HepG2 (cell line): ENCODE measurements around the gene ZFHX3. TPM values are rescaled to one million over a fixed set of nuclear protein-coding genes. Genes with fewer than 3 reads are reported as not detected.

Experiments
- ATAC-seq: fragments of 200-7000 bp; cut with Tn5 transposase; 3 replicates; pipeline ENCODE4 v1.9.1; 2020; ENCODE audit warnings: mild to moderate bottlenecking, moderate library complexity
- BruUV-seq: library from RNA; stranded (reverse); fragments of 400-500 nt; replicated peaks from 2 replicates; lab custom pipeline; 2021; lab: Mats Ljungman, UMichigan
- CTCF ChIA-PET: fragments of 300-600 bp; formaldehyde crosslinking; extraction: SDS; loops from one replicate; lab custom pipeline; 2021; ENCODE audit warnings: low total read pairs, inconsistent platforms, low intra/inter-chr PET ratio; lab: Yijun Ruan, JAX
- POLR2A ChIA-PET: fragments of 350-600 bp; sonication (Branson Sonifier 250); formaldehyde crosslinking; loops from one replicate; lab custom pipeline; 2020; ENCODE audit warnings: antibody characterized with exemption, inconsistent platforms; lab: Yijun Ruan, JAX
- DNase-seq: peaks from one replicate; pipeline ENCODE4 v3.0.0-alpha.2; 2015; ENCODE audit warnings: low spot score
- FAIRE-seq: peaks from 3 replicates; lab custom pipeline; 2011; peaks lifted over from hg19 to GRCh38; lab: Jason Lieb, UNC
- H2AFZ ChIP-seq: one replicate; pipeline ENCODE4 v1.6.1; 2011; ENCODE audit warnings: low read length, inconsistent platforms
- H3K27ac ChIP-seq: fragments of 300-600 bp; 3 replicates; pipeline ENCODE4 v1.8.0; 2011; ENCODE audit warnings: mixed run types, mild to moderate bottlenecking, mixed read lengths, low read length, inconsistent platforms; ENCODE audit not compliant: insufficient read depth; ENCODE audit errors: extremely low read length
- H3K27me3 ChIP-seq, 2 experiments: fragments of 200-600 bp in 1 of 2; 2 replicates in 1 of 2; 3 replicates in 1 of 2; pipeline versions ENCODE4 v1.6.0 to v1.8.0; 2011; ENCODE audit warnings: low read length in 2 of 2, mild to moderate bottlenecking in 2 of 2, moderate library complexity in 2 of 2, inconsistent platforms in 1 of 2; ENCODE audit not compliant: insufficient read depth in 2 of 2, control insufficient read depth in 1 of 2
- H3K36me3 ChIP-seq, 2 experiments: fragments of 200-600 bp in 1 of 2; replicated peaks in 1 of 2; 2 replicates in 1 of 2; 3 replicates in 1 of 2; pipeline versions ENCODE4 v1.5.1 to v1.8.0; 2011; ENCODE audit warnings: low read length in 2 of 2, inconsistent platforms in 1 of 2; ENCODE audit not compliant: insufficient read depth in 2 of 2, control insufficient read depth in 1 of 2
- H3K4me1 ChIP-seq: 2 replicates; pipeline ENCODE4 v1.5.1; 2012; ENCODE audit warnings: low read length, inconsistent platforms; ENCODE audit not compliant: insufficient read depth
- H3K4me2 ChIP-seq: 2 replicates; pipeline ENCODE4 v1.6.0; 2011; ENCODE audit warnings: low read depth, low read length, inconsistent platforms
- H3K4me3 ChIP-seq, 3 experiments: fragments of 200-600 bp in 1 of 3; sonication (generic), shearing (Covaris generic) in 1 of 3; replicated peaks in 1 of 3; 2 replicates each; pipeline ENCODE4 v1.5.1; 2011 to 2016; ENCODE audit warnings: low read length in 3 of 3, inconsistent platforms in 2 of 3, low read depth in 2 of 3, mild to moderate bottlenecking in 2 of 3, control low read depth in 1 of 3, mixed read lengths in 1 of 3; ENCODE audit not compliant: insufficient read depth in 1 of 3
- H3K79me2 ChIP-seq: one replicate; pipeline ENCODE4 v1.6.1; 2011; ENCODE audit warnings: low read length, inconsistent platforms; ENCODE audit not compliant: insufficient read depth
- H3K9ac ChIP-seq: 2 replicates; pipeline ENCODE4 v1.6.0; 2011; ENCODE audit warnings: mild to moderate bottlenecking, low read depth, low read length, inconsistent platforms; ENCODE audit not compliant: insufficient read depth
- H3K9me3 ChIP-seq: 2 replicates; pipeline ENCODE4 v1.5.1; 2012; ENCODE audit warnings: mild to moderate bottlenecking, low read length
- H4K20me1 ChIP-seq: 2 replicates; pipeline ENCODE4 v1.6.0; 2011; ENCODE audit warnings: inconsistent platforms, mild to moderate bottlenecking, low read length, moderate library complexity; ENCODE audit not compliant: insufficient read depth
- MYNN ChIP-seq: sonication (generic); formaldehyde crosslinking; IDR thresholded peaks from 2 replicates; pipeline ENCODE4 v1.4.0; 2020; ENCODE audit warnings: mild to moderate bottlenecking, low read depth, missing genetic modification reagents
- NFE2L2 ChIP-seq: fragments of 150-350 bp; IDR thresholded peaks from 2 replicates; pipeline ENCODE4 v1.6.1; 2014; ENCODE audit warnings: low read length
- RAD21 ChIP-seq: fragments of 450-650 bp; formaldehyde crosslinking; IDR thresholded peaks from 2 replicates; pipeline ENCODE4 v1.5.0; 2020; ENCODE audit warnings: mild to moderate bottlenecking
- RELA ChIP-seq: sonication (generic); formaldehyde crosslinking; IDR thresholded peaks from 2 replicates; pipeline ENCODE4 v1.4.0; 2020; ENCODE audit warnings: missing genetic modification reagents
- THAP11 ChIP-seq: IDR thresholded peaks from 2 replicates; pipeline ENCODE4 v1.6.1; 2016; ENCODE audit warnings: missing biosample characterization, missing genetic modification reagents
- TOE1 ChIP-seq: sonication (generic); formaldehyde crosslinking; IDR thresholded peaks from 2 replicates; pipeline ENCODE4 v1.4.0; 2020; ENCODE audit warnings: mild to moderate bottlenecking, missing genetic modification reagents
- ZFP36L1 ChIP-seq: sonication (generic); formaldehyde crosslinking; IDR thresholded peaks from 2 replicates; pipeline ENCODE4 v1.8.0; 2022; ENCODE audit warnings: mild to moderate bottlenecking, missing genetic modification reagents, moderate library complexity
- ZFP36L2 ChIP-seq: sonication (generic); formaldehyde crosslinking; IDR thresholded peaks from 2 replicates; pipeline ENCODE4 v1.4.0; 2020; ENCODE audit warnings: missing genetic modification reagents
- ZNF10 ChIP-seq: sonication (generic); formaldehyde crosslinking; IDR thresholded peaks from 2 replicates; pipeline ENCODE4 v1.4.0; 2020; ENCODE audit warnings: mild to moderate bottlenecking, low read depth, missing genetic modification reagents, borderline replicate concordance
- ZNF766 ChIP-seq: sonication (generic); formaldehyde crosslinking; IDR thresholded peaks from 2 replicates; pipeline ENCODE4 v1.5.0; 2020; ENCODE audit warnings: missing genetic modification reagents, borderline replicate concordance
- ZNF782 ChIP-seq: sonication (generic); formaldehyde crosslinking; IDR thresholded peaks from 2 replicates; pipeline ENCODE4 v1.4.0; 2020; ENCODE audit warnings: missing genetic modification reagents, mild to moderate bottlenecking, borderline replicate concordance
- ZNF790 ChIP-seq: sonication (generic); formaldehyde crosslinking; IDR thresholded peaks from 2 replicates; pipeline ENCODE4 v1.8.0; 2022; ENCODE audit warnings: missing genetic modification reagents, mild to moderate bottlenecking, borderline replicate concordance
- WGBS: methylation state at CpG from one replicate; pipeline ENCODE4 v1.1.6; 2017; ENCODE audit warnings: low lambda C conversion rate; 5-methylcytosine and 5-hydroxymethylcytosine counted together
- in situ Hi-C: cut with HindIII; loops from 2 replicates; pipeline ENCODE4 v1.10.0; 2017; ENCODE audit warnings: low pct_unique_long_range_greater_than_20kb; ENCODE audit not compliant: extremely low pct_ligation_motif_present
- intact Hi-C: fragments of 100-400 bp; cut with micrococcal nuclease; formaldehyde crosslinking; loops from one replicate; pipeline ENCODE4 v1.10.0; 2022; ENCODE audit not compliant: unreplicated experiment
- polyA plus RNA-seq, 8 experiments: library from polyadenylated mRNA; depleted of rRNA in 3 of 8; stranded (reverse) in 7 of 8; unstranded in 1 of 8; fragments of >200 nt; fragmentation: Illumina TruSeq in 4 of 8; extraction: Trizol in 4 of 8; gene quantifications; 2 replicates each; pipeline versions ENCODE4 v1.2.1 to v1.2.3, GENCODE V29; 2011 to 2016; ENCODE audit warnings: low read depth in 4 of 8, missing spikeins in 1 of 8, mixed read lengths in 1 of 8; ENCODE audit not compliant: insufficient read depth in 1 of 8
- total RNA-seq, 5 experiments: library from RNA; depleted of rRNA; stranded (reverse); fragments of >200 nt; fragmentation: Illumina TruSeq; extraction: Trizol; gene quantifications; 2 replicates each; pipeline ENCODE4 v1.2.3, GENCODE V29; 2016; ENCODE audit warnings: low read depth in 1 of 5
- TF ChIP-seq, protein P1 (sequence below): fragments of 450-650 bp; IDR thresholded peaks from 2 replicates; pipeline ENCODE4 v1.6.1; 2016
- TF ChIP-seq, protein P2 (sequence below): sonication (generic); formaldehyde crosslinking; IDR thresholded peaks from 2 replicates; pipeline ENCODE4 v1.4.0; 2020; ENCODE audit warnings: mild to moderate bottlenecking, missing genetic modification reagents
- TF ChIP-seq, protein P3 (sequence below): sonication (generic); formaldehyde crosslinking; IDR thresholded peaks from 2 replicates; pipeline ENCODE4 v1.4.0; 2020; ENCODE audit warnings: missing genetic modification reagents
- TF ChIP-seq, protein P4 (sequence below): sonication (generic); formaldehyde crosslinking; conservative IDR thresholded peaks from 2 replicates; pipeline ENCODE4 v1.4.0; 2020; ENCODE audit warnings: missing genetic modification reagents
- TF ChIP-seq, protein P5 (sequence below): sonication (generic); formaldehyde crosslinking; IDR thresholded peaks from 2 replicates; pipeline ENCODE4 v1.4.0; 2020; ENCODE audit warnings: missing genetic modification reagents, mild to moderate bottlenecking, borderline replicate concordance
- TF ChIP-seq, protein P6 (sequence below): IDR thresholded peaks from 2 replicates; pipeline ENCODE4 v1.6.1; 2016; ENCODE audit warnings: low read depth

Gene ZFHX3
- total and polyA plus RNA-seq, 2 of the 13 experiments (the other 11 are each of a cell fraction or from before 2014, with no cell fraction given) = 5.0 to 6.0 TPM

DNA sequence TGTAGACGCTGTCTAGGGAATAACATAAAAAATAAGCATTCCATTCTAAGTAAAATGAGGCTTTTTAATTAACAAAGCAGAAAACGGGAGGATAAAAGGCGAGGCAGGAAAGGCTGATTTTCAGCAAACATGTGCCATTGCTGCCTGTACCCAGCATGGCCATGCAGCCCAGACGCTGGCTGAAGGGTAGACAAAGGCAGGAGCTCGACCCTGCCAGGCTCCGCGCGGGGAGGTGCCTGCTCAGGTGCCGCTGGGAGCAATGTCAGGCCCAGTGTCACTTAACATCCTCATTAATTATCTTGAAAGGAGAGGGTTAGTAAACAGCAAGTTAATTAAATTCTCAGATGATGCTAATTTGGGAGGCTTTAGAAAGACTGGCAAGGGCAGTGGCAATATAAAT, 136.0 kb downstream of the ZFHX3 start:
- H3K9ac ChIP-seq = no peak overlapping the region
- H3K4me2 ChIP-seq = no peak overlapping the region
- ChIA-PET POLR2A (no interaction called here), CTCF (no interaction called here)
- H3K27ac ChIP-seq = no peak overlapping the region
- no peak overlapping the region for H2AFZ ChIP-seq
- H3K36me3 ChIP-seq = peaks cover 2 to 10% of the 10 kb centered on the region in 2 experiments; a peak in 3 of 5 replicates
- TF ChIP-seq, protein P1, sequence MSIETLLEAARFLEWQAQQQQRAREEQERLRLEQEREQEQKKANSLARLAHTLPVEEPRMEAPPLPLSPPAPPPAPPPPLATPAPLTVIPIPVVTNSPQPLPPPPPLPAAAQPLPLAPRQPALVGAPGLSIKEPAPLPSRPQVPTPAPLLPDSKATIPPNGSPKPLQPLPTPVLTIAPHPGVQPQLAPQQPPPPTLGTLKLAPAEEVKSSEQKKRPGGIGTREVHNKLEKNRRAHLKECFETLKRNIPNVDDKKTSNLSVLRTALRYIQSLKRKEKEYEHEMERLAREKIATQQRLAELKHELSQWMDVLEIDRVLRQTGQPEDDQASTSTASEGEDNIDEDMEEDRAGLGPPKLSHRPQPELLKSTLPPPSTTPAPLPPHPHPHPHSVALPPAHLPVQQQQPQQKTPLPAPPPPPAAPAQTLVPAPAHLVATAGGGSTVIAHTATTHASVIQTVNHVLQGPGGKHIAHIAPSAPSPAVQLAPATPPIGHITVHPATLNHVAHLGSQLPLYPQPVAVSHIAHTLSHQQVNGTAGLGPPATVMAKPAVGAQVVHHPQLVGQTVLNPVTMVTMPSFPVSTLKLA = no peak
- TF ChIP-seq, protein P2, sequence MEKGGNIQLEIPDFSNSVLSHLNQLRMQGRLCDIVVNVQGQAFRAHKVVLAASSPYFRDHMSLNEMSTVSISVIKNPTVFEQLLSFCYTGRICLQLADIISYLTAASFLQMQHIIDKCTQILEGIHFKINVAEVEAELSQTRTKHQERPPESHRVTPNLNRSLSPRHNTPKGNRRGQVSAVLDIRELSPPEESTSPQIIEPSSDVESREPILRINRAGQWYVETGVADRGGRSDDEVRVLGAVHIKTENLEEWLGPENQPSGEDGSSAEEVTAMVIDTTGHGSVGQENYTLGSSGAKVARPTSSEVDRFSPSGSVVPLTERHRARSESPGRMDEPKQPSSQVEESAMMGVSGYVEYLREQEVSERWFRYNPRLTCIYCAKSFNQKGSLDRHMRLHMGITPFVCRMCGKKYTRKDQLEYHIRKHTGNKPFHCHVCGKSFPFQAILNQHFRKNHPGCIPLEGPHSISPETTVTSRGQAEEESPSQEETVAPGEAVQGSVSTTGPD (CRISPR knock-in tag) = no peak
- TF ChIP-seq RAD21 (no peak), ZNF782 (no peak), MYNN (CRISPR knock-in tag) (no peak), ZNF790 (CRISPR knock-in tag) (no peak), ZNF10 (CRISPR knock-in tag) (no peak), THAP11 (CRISPR knock-in tag) (no peak), TOE1 (CRISPR knock-in tag) (no peak), NFE2L2 (no peak), ZNF766 (no peak), ZFP36L2 (CRISPR knock-in tag) (no peak), ZFP36L1 (CRISPR knock-in tag) (no peak), RELA (no peak)
- TF ChIP-seq, protein P3, sequence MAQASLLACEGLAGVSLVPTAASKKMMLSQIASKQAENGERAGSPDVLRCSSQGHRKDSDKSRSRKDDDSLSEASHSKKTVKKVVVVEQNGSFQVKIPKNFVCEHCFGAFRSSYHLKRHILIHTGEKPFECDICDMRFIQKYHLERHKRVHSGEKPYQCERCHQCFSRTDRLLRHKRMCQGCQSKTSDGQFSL (CRISPR knock-in tag) = no peak
- TF ChIP-seq, protein P4, sequence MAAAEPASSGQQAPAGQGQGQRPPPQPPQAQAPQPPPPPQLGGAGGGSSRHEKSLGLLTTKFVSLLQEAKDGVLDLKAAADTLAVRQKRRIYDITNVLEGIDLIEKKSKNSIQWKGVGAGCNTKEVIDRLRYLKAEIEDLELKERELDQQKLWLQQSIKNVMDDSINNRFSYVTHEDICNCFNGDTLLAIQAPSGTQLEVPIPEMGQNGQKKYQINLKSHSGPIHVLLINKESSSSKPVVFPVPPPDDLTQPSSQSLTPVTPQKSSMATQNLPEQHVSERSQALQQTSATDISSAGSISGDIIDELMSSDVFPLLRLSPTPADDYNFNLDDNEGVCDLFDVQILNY (CRISPR knock-in tag) = no peak
- TF ChIP-seq, protein P5, sequence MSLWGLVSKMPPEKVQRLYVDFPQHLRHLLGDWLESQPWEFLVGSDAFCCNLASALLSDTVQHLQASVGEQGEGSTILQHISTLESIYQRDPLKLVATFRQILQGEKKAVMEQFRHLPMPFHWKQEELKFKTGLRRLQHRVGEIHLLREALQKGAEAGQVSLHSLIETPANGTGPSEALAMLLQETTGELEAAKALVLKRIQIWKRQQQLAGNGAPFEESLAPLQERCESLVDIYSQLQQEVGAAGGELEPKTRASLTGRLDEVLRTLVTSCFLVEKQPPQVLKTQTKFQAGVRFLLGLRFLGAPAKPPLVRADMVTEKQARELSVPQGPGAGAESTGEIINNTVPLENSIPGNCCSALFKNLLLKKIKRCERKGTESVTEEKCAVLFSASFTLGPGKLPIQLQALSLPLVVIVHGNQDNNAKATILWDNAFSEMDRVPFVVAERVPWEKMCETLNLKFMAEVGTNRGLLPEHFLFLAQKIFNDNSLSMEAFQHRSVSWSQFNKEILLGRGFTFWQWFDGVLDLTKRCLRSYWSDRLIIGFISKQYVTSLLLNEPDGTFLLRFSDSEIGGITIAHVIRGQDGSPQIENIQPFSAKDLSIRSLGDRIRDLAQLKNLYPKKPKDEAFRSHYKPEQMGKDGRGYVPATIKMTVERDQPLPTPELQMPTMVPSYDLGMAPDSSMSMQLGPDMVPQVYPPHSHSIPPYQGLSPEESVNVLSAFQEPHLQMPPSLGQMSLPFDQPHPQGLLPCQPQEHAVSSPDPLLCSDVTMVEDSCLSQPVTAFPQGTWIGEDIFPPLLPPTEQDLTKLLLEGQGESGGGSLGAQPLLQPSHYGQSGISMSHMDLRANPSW (CRISPR knock-in tag) = no peak
- TF ChIP-seq, protein P6, sequence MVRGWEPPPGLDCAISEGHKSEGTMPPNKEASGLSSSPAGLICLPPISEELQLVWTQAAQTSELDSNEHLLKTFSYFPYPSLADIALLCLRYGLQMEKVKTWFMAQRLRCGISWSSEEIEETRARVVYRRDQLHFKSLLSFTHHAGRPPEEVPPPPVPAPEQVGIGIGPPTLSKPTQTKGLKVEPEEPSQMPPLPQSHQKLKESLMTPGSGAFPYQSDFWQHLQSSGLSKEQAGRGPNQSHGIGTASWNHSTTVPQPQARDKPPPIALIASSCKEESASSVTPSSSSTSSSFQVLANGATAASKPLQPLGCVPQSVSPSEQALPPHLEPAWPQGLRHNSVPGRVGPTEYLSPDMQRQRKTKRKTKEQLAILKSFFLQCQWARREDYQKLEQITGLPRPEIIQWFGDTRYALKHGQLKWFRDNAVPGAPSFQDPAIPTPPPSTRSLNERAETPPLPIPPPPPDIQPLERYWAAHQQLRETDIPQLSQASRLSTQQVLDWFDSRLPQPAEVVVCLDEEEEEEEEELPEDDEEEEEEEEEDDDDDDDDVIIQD (CRISPR knock-in tag) = no peak
- intact Hi-C loops = no loop called here
- H3K79me2 ChIP-seq = peaks cover 21% of the 10 kb centered on the region
- no peak for FAIRE-seq
- H3K27me3 ChIP-seq = no peaks in the 10 kb centered on the region
- no peak overlapping the region for H3K4me3 ChIP-seq
- peaks cover 34% of the 10 kb centered on the region for H3K4me1 ChIP-seq
- in situ Hi-C loops = no loop called here
- no peaks in the 10 kb centered on the region for H3K9me3 ChIP-seq
- no peak for DNase-seq
- H4K20me1 ChIP-seq = no peaks in the 10 kb centered on the region
- ATAC-seq = no peak
- 99% methylated on average over 9 of the region's 9 CpGs for WGBS
- no TSS peak for BruUV-seq
